Measurements from ENCODE around the gene NFATC4.

GRCh38 chr14:24401810-24402702 is 34.1 kb downstream of the NFATC4 start:
- no peak for TF ChIP-seq CTCF (conservative IDR thresholded peaks at IDR 0.05; ENCODE audit: low read depth, low read length)
- TF ChIP-seq RAD21 (IDR thresholded peaks at IDR 0.05; ENCODE audit: low read length): no peak
- no peak for TF ChIP-seq CEBPB (IDR thresholded peaks at IDR 0.05; ENCODE audit: low read depth, low read length)
- TF ChIP-seq MXI1 (IDR thresholded peaks at IDR 0.05; ENCODE audit: borderline replicate concordance, low read depth, low read length): no peak
- no peak for TF ChIP-seq POLR2A (IDR thresholded peaks at IDR 0.05; ENCODE audit: low read depth, low read length)
- TF ChIP-seq SMC3 (IDR thresholded peaks at IDR 0.05; ENCODE audit: low read depth, low read length): no peak
- no peak for TF ChIP-seq RCOR1 (IDR thresholded peaks at IDR 0.05; ENCODE audit: insufficient replicate concordance, low read length)

All from IMR-90 (cell line).